GM19468 (cell line): ENCODE results near the gene LSM14A.

ENCODE experiments used
- ATAC-seq: cut with Tn5 transposase; IDR thresholded peaks from one replicate; pipeline ENCODE4 v1.9.1; 2021; ENCODE audit warnings: mild to moderate bottlenecking, moderate library complexity, moderate number of reproducible peaks; ENCODE audit not compliant: unreplicated experiment; ENCODE audit errors: extremely low read depth

The LSM14A gene

DNA sequence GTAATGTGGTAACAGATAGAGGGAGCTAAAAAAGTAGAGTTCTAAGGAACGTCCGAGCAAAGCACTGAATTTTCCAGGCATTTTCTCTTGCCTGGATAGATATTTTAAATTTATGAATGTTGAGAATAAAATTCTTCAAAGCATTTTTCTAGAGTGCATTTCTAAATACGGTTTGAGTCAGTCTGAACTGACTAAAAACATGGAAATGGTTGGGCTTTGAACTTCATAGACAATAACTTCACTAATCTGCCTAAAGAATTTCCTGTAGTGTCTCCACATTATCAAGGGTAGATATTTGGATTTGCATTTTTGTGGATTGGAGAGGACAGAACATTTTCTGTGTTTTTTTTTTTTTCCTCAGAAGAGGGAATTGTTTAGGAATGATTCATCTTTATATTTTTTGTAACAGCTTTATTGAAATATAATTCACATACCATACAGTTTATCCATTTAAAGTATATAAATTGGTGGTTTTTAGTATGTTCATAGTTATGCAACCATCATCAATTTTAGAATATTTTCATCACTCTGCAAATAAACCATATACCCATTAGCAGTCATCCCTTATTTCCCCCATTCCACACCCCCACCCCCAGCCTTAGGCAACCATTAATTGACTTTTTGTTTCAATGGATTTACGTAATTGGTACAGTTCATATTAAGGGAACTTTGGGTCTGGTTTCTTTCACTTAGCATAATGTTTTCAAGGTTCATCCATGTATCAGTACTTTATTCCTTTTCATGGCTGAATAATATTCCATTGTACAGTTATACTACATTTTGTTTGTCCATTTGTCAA lies 102.7 kb downstream of the LSM14A start:
- no peak for ATAC-seq

DNA sequence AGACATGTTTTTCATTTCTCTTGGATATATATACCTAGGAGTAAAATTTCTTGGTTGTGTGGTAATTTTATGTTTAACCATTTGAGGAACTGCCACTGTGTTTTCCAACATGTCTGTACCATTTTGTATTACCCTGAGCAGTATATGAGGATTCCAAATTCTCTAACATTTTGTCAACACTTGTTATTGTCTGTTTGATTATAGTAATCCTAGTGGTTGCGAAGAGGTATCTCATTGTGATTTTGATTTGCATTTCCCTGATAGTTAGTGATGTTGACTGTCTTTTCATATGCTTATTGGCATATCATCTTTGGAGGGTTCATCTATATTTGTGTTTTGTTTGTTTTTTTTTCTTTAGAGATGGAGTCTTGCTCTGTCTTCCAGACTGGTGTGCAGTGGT lies 103.4 kb downstream of the LSM14A start:
- no peak for ATAC-seq

DNA sequence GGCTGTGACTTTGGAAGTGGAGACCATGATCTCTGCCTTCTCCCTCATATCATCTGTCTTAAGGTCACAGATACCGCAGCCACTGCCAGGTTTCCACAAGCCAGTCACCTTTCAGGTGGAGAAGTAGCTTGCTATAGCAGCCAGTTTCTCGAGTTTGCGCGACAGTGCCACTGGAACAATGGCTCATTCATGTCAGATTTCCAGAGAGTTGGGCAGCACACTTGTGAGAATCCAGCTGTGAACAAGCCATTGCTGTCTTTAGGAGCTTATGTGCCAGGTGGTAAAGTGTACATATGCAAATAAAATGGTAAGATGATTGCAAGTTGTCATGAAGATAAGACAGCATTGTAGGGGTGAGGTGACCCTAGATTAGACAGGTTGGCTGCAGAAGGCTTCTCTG lies 104.3 kb downstream of the LSM14A start:
- ATAC-seq, result no peak

DNA sequence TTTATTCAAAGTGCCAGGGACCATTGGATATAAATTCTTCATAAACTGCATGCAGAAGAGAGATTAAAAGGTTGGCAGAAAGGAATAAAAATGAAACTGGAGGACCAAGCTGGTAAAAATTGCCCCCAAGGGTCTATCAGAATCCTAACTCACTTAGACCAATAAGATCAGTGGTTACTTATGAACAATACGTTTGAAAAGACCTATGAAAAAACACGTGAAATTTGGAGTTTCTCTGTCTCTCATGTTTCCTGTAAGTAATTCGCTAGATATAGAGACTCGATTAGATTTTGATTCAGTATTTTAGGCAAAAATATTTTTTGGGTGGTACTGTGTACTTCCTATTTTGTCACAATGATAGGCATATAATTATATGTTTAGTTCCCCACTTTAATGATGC lies 104.9 kb downstream of the LSM14A start:
- no peak for ATAC-seq

DNA sequence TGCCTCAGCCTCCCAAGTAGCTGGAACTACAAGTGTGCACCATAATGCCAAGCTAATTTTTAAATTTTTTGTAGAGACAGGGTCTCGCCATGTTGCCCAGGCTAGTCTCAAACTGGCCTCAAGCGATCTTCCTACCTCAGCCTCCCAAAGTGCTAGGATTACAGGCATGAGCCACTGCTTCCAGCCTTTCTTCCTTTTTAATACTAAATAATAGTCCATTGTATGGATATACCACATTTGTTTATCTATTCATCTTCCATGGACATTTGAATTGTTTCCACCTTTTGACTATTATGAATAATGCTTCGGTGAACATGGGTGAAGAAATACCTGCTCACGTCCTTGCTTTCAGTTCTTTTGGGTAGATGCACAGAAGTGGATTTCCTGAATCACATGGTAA lies 106.5 kb downstream of the LSM14A start:
- ATAC-seq, result no peak
